Sigmoid colon (tissue), 7 donors: ENCODE data around the gene PAQR4. TPM values are rescaled to one million over a fixed set of nuclear protein-coding genes. Genes with fewer than 3 reads are reported as not detected.

Experiments used
- DNase-seq: peaks from one replicate; pipeline ENCODE4 v3.0.0-alpha.2; 2019
- H3K27ac ChIP-seq, 4 donors: fragments of 200-600 bp; sonication (generic); one replicate each; pipeline ENCODE4 v1.5.1; 2016 to 2019; ENCODE audit warnings: mild to moderate bottlenecking in 1 of 4
- H3K27me3 ChIP-seq, 3 donors: fragments of 200-600 bp; sonication (generic); one replicate each; pipeline ENCODE4 v1.5.1; 2019; ENCODE audit warnings: mild to moderate bottlenecking in 1 of 3
- H3K36me3 ChIP-seq, 4 donors: fragments of 200-600 bp; sonication (generic); one replicate each; pipeline ENCODE4 v1.5.1; 2016 to 2019
- H3K4me1 ChIP-seq, 4 donors: fragments of 200-600 bp; sonication (generic); one replicate each; pipeline ENCODE4 v1.5.1; 2017 to 2019
- H3K4me3 ChIP-seq, 4 donors: fragments of 200-600 bp; sonication (generic); one replicate each; pipeline ENCODE4 v1.5.1; 2017 to 2019; ENCODE audit warnings: mild to moderate bottlenecking in 2 of 4, moderate library complexity in 1 of 4
- H3K9me3 ChIP-seq, 4 donors: fragments of 200-600 bp in 3 of 4; sonication (generic) in 3 of 4; one replicate each; pipeline versions ENCODE4 v1.5.1 to v1.6.1; 2013 to 2019
- CTCF ChIP-seq, 4 experiments: fragments of 450-650 bp in 3 of 4; fragments of 200-600 bp in 1 of 4; IDR thresholded peaks; one replicate each; pipeline ENCODE4 v1.5.1; 2016 to 2019; ENCODE audit warnings: antibody characterized with exemption in 4 of 4, mild to moderate bottlenecking in 3 of 4, moderate library complexity in 2 of 4
- EP300 ChIP-seq, 4 donors: sonication (generic); formaldehyde crosslinking; IDR thresholded peaks; one replicate each; pipeline ENCODE4 v1.6.1; 2017; ENCODE audit warnings: antibody characterized with exemption in 4 of 4
- POLR2A ChIP-seq, 2 donors: fragments of 450-650 bp; IDR thresholded peaks; one replicate each; pipeline ENCODE4 v1.6.1; 2016; ENCODE audit warnings: antibody characterized with exemption in 2 of 2, mild to moderate bottlenecking in 2 of 2, moderate library complexity in 2 of 2
- POLR2AphosphoS5 ChIP-seq, 4 donors: sonication (generic); formaldehyde crosslinking; IDR thresholded peaks; one replicate each; pipeline ENCODE4 v1.6.1; 2017; ENCODE audit warnings: antibody characterized with exemption in 4 of 4
- WGBS, 2 donors: extraction: QIAGEN DNeasy Blood & Tissue Kit; methylation state at CpG; one replicate each; pipeline ENCODE4 v1.1.7; 2013; 5-methylcytosine and 5-hydroxymethylcytosine counted together
- intact Hi-C: fragments of 100-400 bp; cut with DNase I; formaldehyde crosslinking; loops from one replicate; pipeline ENCODE4 v1.15.1; 2023
- polyA plus RNA-seq, 3 donors: library from polyadenylated mRNA; stranded (reverse); fragments of 200-250 nt; gene quantifications; one replicate each; pipeline ENCODE4 v1.2.3, GENCODE V29; 2013
- total RNA-seq, 4 donors: library from RNA; depleted of rRNA; stranded (reverse); fragments of >200 nt; gene quantifications; one replicate each; pipeline ENCODE4 v1.1.0, GENCODE V29; 2016
- donor health status: healthy with polysubstance abuse.
- donor health status: Bipolar disorder and iron deficiency.
- donor health status: healthy.

PAQR4 gene
- total and polyA plus RNA-seq, 7 donors, result 0.83 to 22.1 (median 3.6) TPM

GRCh38 chr16:2964475-2965336 is 4.4 kb upstream of the PAQR4 start:
- H3K4me3 ChIP-seq, result peak overlapping the region in 2 of 4 donors; percentile 21 to 29

DNA sequence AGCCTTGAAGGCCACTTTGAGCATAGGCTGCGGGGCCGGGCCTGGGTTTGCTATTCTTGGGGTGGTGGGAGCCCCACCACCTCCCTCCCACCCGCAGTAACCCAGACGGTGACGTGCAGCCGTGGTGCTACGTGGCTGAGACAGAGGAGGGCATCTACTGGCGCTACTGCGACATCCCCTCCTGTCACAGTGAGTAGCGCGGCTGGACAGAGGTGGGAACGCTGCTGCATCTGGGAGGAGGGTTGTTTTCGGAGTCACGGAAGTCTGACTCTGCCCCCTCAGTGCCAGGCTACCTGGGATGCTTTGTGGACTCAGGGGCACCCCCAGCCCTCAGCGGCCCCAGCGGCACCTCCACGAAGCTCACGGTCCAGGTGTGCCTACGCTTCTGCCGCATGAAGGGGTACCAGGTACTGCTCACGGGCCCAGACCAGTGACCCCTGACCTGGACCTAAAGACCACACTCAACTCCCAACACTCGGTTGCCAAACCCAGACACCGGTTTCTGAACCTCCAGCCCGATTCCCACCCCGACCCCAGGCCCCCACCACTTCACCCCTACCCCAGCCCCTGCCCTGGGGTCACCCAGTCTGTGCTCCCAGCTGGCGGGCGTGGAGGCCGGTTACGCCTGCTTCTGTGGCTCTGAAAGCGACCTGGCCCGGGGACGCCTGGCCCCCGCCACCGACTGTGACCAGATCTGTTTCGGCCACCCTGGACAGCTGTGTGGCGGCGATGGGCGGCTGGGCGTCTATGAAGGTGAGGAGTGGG is 2.9 kb upstream of the PAQR4 start:
- peak overlapping the region in 2 of 4 donors; percentile 11 to 21 for H3K4me3 ChIP-seq

More at GRCh38 chr16:2964475-2965336, 4.4 kb upstream of the PAQR4 start:
- peaks cover 63 to 93% (median 92%) of the 10 kb centered on the region in 3 donors for H3K27me3 ChIP-seq
- WGBS, 2 donors, result 0 to 1% methylated on average over 68 of the region's 68 CpGs
- H3K36me3 ChIP-seq, result no peaks in the 10 kb centered on the region
- H3K4me1 ChIP-seq, result peaks cover 0 to 60% (median 51%) of the 10 kb centered on the region in 4 donors
- intact Hi-C loops, result no loop called here
- no peak overlapping the region for H3K27ac ChIP-seq
- no peak for DNase-seq
- no peak for TF ChIP-seq POLR2AphosphoS5 (IDR thresholded peaks at IDR 0.05)
- no peak for TF ChIP-seq EP300 (IDR thresholded peaks at IDR 0.05)
- no peak for TF ChIP-seq POLR2A (IDR thresholded peaks at IDR 0.05)
- TF ChIP-seq CTCF (IDR thresholded peaks at IDR 0.05), result no peak
- H3K9me3 ChIP-seq, result no peaks in the 10 kb centered on the region

DNA sequence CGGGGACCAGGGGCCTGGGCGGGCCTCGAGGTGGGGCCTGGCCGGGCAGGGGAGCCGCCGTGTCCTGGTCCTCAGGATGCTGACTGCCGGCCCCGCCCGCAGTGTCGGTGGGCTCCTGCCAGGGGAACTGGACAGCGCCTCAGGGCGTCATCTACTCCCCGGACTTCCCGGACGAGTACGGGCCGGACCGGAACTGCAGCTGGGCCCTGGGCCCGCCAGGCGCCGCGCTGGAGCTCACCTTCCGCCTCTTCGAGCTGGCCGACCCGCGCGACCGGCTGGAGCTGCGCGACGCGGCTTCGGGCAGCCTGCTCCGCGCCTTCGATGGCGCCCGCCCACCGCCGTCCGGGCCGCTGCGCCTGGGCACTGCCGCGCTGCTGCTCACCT is 2.3 kb upstream of the PAQR4 start:
- H3K4me1 ChIP-seq, result peaks cover 0 to 69% (median 60%) of the 10 kb centered on the region in 4 donors
- TF ChIP-seq POLR2A (IDR thresholded peaks at IDR 0.05), result no peak
- no peaks in the 10 kb centered on the region for H3K36me3 ChIP-seq
- WGBS, 2 donors, result 1 to 4% methylated on average over 46 of the region's 46 CpGs
- no peaks in the 10 kb centered on the region for H3K9me3 ChIP-seq
- DNase-seq, result no peak
- peak overlapping the region in 2 of 4 donors; percentile 11 to 21 for H3K4me3 ChIP-seq
- H3K27me3 ChIP-seq, result peaks cover 63 to 90% (median 82%) of the 10 kb centered on the region in 3 donors
- intact Hi-C loops, result no loop called here
- no peak overlapping the region for H3K27ac ChIP-seq

More for the DNA sequence above, 2.9 kb upstream of the PAQR4 start:
- Histone ChIP-seq H3K27ac (no peak overlapping the region), H3K4me1 (peaks cover 0 to 69% (median 60%) of the 10 kb centered on the region in 4 donors), H3K27me3 (peaks cover 63 to 95% (median 88%) of the 10 kb centered on the region in 3 donors), H3K36me3 (no peaks in the 10 kb centered on the region), H3K9me3 (no peaks in the 10 kb centered on the region)
- no peak for DNase-seq
- TF ChIP-seq POLR2AphosphoS5 (IDR thresholded peaks at IDR 0.05), result no peak
- no peak for TF ChIP-seq CTCF (IDR thresholded peaks at IDR 0.05)
- TF ChIP-seq POLR2A (IDR thresholded peaks at IDR 0.05), result no peak
- TF ChIP-seq EP300 (IDR thresholded peaks at IDR 0.05), result no peak
- 39 to 53% methylated on average over 39 of the region's 39 CpGs for WGBS, 2 donors
- intact Hi-C loops, result no loop called here

GRCh38 chr16:2967211-2967631 is 1.9 kb upstream of the PAQR4 start:
- WGBS, 2 donors, result 9 to 12% methylated on average over 51 of the region's 51 CpGs
- peak overlapping the region in 2 of 4 donors; percentile 11 to 21 for H3K4me3 ChIP-seq

GRCh38 chr16:2967721-2968161 is 1.4 kb upstream of the PAQR4 start:
- TF ChIP-seq POLR2A (IDR thresholded peaks at IDR 0.05) (no peak), POLR2AphosphoS5 (IDR thresholded peaks at IDR 0.05) (no peak), EP300 (IDR thresholded peaks at IDR 0.05) (no peak), CTCF (IDR thresholded peaks at IDR 0.05) (no peak)
- no peak overlapping the region for H3K4me3 ChIP-seq
- peaks cover 55 to 81% (median 73%) of the 10 kb centered on the region in 3 donors for H3K27me3 ChIP-seq
- no peak for DNase-seq
- H3K9me3 ChIP-seq, result no peaks in the 10 kb centered on the region
- peaks cover 0 to 67% (median 58%) of the 10 kb centered on the region in 4 donors for H3K4me1 ChIP-seq
- no peak overlapping the region for H3K27ac ChIP-seq
- no peaks in the 10 kb centered on the region for H3K36me3 ChIP-seq
- intact Hi-C loops, result loop anchor here (2.0 kb wide), 1 partner anchor 15 kb away; no protein-coding TSS in a partner anchor
- 59 to 68% methylated on average over 33 of the region's 33 CpGs for WGBS, 2 donors

More at GRCh38 chr16:2967211-2967631, 1.9 kb upstream of the PAQR4 start:
- peaks cover 60 to 86% (median 78%) of the 10 kb centered on the region in 3 donors for H3K27me3 ChIP-seq
- no peak for DNase-seq
- H3K27ac ChIP-seq, result no peak overlapping the region
- H3K4me1 ChIP-seq, result peaks cover 0 to 69% (median 60%) of the 10 kb centered on the region in 4 donors
- no peaks in the 10 kb centered on the region for H3K9me3 ChIP-seq
- H3K36me3 ChIP-seq, result no peaks in the 10 kb centered on the region
- TF ChIP-seq POLR2A (IDR thresholded peaks at IDR 0.05) (no peak), POLR2AphosphoS5 (IDR thresholded peaks at IDR 0.05) (no peak)
- intact Hi-C loops, result no loop called here
